HUES64 (cell line): ENCODE data around the gene KMT2A.

Source experiments
- H3K27ac ChIP-seq: 2 replicates; pipeline ENCODE4 v1.7.0; 2013; ENCODE audit warnings: low read depth, low read length, inconsistent platforms
- H3K27me3 ChIP-seq: 2 replicates; pipeline ENCODE4 v1.6.1; 2013; ENCODE audit warnings: mild to moderate bottlenecking, low read length; ENCODE audit not compliant: insufficient read depth
- H3K36me3 ChIP-seq: 2 replicates; pipeline ENCODE4 v1.6.1; 2013; ENCODE audit warnings: mild to moderate bottlenecking, low read length; ENCODE audit not compliant: insufficient read depth
- H3K4me1 ChIP-seq: 2 replicates; pipeline ENCODE4 v1.6.1; 2013; ENCODE audit warnings: mild to moderate bottlenecking, low read length, moderate library complexity; ENCODE audit not compliant: insufficient read depth
- H3K4me3 ChIP-seq: 2 replicates; pipeline ENCODE4 v1.5.1; 2013; ENCODE audit warnings: mild to moderate bottlenecking, low read length, moderate library complexity
- H3K9ac ChIP-seq: 2 replicates; pipeline ENCODE4 v1.6.1; 2013; ENCODE audit warnings: mild to moderate bottlenecking, low read depth, low read length
- H3K9me3 ChIP-seq: 2 replicates; pipeline ENCODE4 v1.6.1; 2013; ENCODE audit warnings: low read depth, low read length; ENCODE audit not compliant: insufficient read depth
- WGBS: fragments of 150-250, 120-280 bp; methylation state at CpG from one replicate; pipeline ENCODE4 v1.1.7; 2013; ENCODE audit warnings: missing lambda C conversion rate; 5-methylcytosine and 5-hydroxymethylcytosine counted together

Gene KMT2A

GRCh38 chr11:118535261-118535660 is 99.0 kb downstream of the KMT2A start:
- WGBS: 88% methylated on average over 9 of the region's 9 CpGs
- Histone ChIP-seq H3K9ac (no peak overlapping the region), H3K27ac (no peak overlapping the region)

GRCh38 chr11:118536726-118537125 is 100.4 kb downstream of the KMT2A start:
- H3K9ac ChIP-seq: no peak overlapping the region
- no peak overlapping the region for H3K27ac ChIP-seq
- WGBS: 97% methylated on average over 5 of the region's 5 CpGs
- peaks cover 2% of the 10 kb centered on the region; the same call in 1 of the 2 replicates for H3K4me1 ChIP-seq
- no peak overlapping the region for H3K4me3 ChIP-seq
- H3K9me3 ChIP-seq: no peaks in the 10 kb centered on the region
- peaks cover 4% of the 10 kb centered on the region; the same call in 1 of the 2 replicates for H3K36me3 ChIP-seq
- H3K27me3 ChIP-seq: no peaks in the 10 kb centered on the region

More at GRCh38 chr11:118535261-118535660, 99.0 kb downstream of the KMT2A start:
- Histone ChIP-seq H3K27me3 (no peaks in the 10 kb centered on the region), H3K9me3 (no peaks in the 10 kb centered on the region), H3K4me3 (no peak overlapping the region), H3K36me3 (peaks cover 4% of the 10 kb centered on the region; the same call in 1 of the 2 replicates), H3K4me1 (peaks cover 6% of the 10 kb centered on the region; the same call in 1 of the 2 replicates)

GRCh38 chr11:118537409-118537980 is 101.2 kb downstream of the KMT2A start:
- Histone ChIP-seq H3K4me3 (no peak overlapping the region), H3K36me3 (peaks cover 4% of the 10 kb centered on the region; the same call in 1 of the 2 replicates), H3K27me3 (no peaks in the 10 kb centered on the region), H3K4me1 (no peaks in the 10 kb centered on the region), H3K27ac (no peak overlapping the region), H3K9me3 (no peaks in the 10 kb centered on the region), H3K9ac (no peak overlapping the region)
- WGBS: 93% methylated on average over 6 of the region's 6 CpGs

- no peak overlapping the region for H3K4me3 ChIP-seq
- no peak overlapping the region for H3K27ac ChIP-seq
- no peaks in the 10 kb centered on the region for H3K9me3 ChIP-seq
- H3K4me1 ChIP-seq: no peaks in the 10 kb centered on the region
- WGBS: 93% methylated on average over 7 of the region's 8 CpGs
- H3K9ac ChIP-seq: no peak overlapping the region
- no peaks in the 10 kb centered on the region for H3K27me3 ChIP-seq
- H3K36me3 ChIP-seq: peaks cover 9% of the 10 kb centered on the region; the same call in 1 of the 2 replicates
Observed at GRCh38 chr11:118544010-118544646, 107.8 kb downstream of the KMT2A start.

- Histone ChIP-seq H3K36me3 (peaks cover 9% of the 10 kb centered on the region; the same call in 1 of the 2 replicates), H3K9ac (no peak overlapping the region), H3K27ac (no peak overlapping the region), H3K27me3 (no peaks in the 10 kb centered on the region), H3K4me3 (no peak overlapping the region), H3K9me3 (no peaks in the 10 kb centered on the region), H3K4me1 (no peaks in the 10 kb centered on the region)
- 90% methylated on average over 3 of the region's 3 CpGs for WGBS
Observed at GRCh38 chr11:118544647-118545010, 108.3 kb downstream of the KMT2A start.

- 93% methylated on average over 5 of the region's 5 CpGs for WGBS
- peaks cover 9% of the 10 kb centered on the region; the same call in 1 of the 2 replicates for H3K36me3 ChIP-seq
- no peaks in the 10 kb centered on the region for H3K9me3 ChIP-seq
- H3K27ac ChIP-seq: no peak overlapping the region
- no peak overlapping the region for H3K9ac ChIP-seq
- no peaks in the 10 kb centered on the region for H3K4me1 ChIP-seq
- no peak overlapping the region for H3K4me3 ChIP-seq
- no peaks in the 10 kb centered on the region for H3K27me3 ChIP-seq
Observed at GRCh38 chr11:118545533-118545932, 109.2 kb downstream of the KMT2A start.

GRCh38 chr11:118547132-118547531 is 110.8 kb downstream of the KMT2A start:
- no peaks in the 10 kb centered on the region for H3K9me3 ChIP-seq
- H3K27me3 ChIP-seq: no peaks in the 10 kb centered on the region
- H3K9ac ChIP-seq: no peak overlapping the region
- WGBS: 91% methylated on average over 2 of the region's 2 CpGs
- no peak overlapping the region for H3K27ac ChIP-seq
- no peaks in the 10 kb centered on the region for H3K4me1 ChIP-seq
- peaks cover 18% of the 10 kb centered on the region for H3K36me3 ChIP-seq
- no peak overlapping the region for H3K4me3 ChIP-seq

GRCh38 chr11:118552341-118552740 is 116.0 kb downstream of the KMT2A start:
- Histone ChIP-seq H3K27ac (no peak overlapping the region), H3K9ac (no peak overlapping the region), H3K36me3 (peaks cover 28% of the 10 kb centered on the region), H3K4me1 (no peaks in the 10 kb centered on the region), H3K4me3 (no peak overlapping the region), H3K9me3 (no peaks in the 10 kb centered on the region), H3K27me3 (no peaks in the 10 kb centered on the region)
- WGBS: 93% methylated on average over 4 of the region's 4 CpGs

- H3K4me3 ChIP-seq: no peak overlapping the region
- no peaks in the 10 kb centered on the region for H3K27me3 ChIP-seq
- H3K9ac ChIP-seq: no peak overlapping the region
- H3K9me3 ChIP-seq: no peaks in the 10 kb centered on the region
- peaks cover 17% of the 10 kb centered on the region for H3K36me3 ChIP-seq
- H3K4me1 ChIP-seq: no peaks in the 10 kb centered on the region
- H3K27ac ChIP-seq: no peak overlapping the region
- 90% methylated on average over 4 of the region's 4 CpGs for WGBS
Observed at GRCh38 chr11:118560806-118561205, 124.5 kb downstream of the KMT2A start.

GRCh38 chr11:118565051-118565450 is 128.8 kb downstream of the KMT2A start:
- WGBS: 88% methylated on average over 5 of the region's 5 CpGs
- H3K9me3 ChIP-seq: no peaks in the 10 kb centered on the region
- no peaks in the 10 kb centered on the region for H3K4me1 ChIP-seq
- H3K27ac ChIP-seq: no peak overlapping the region
- no peaks in the 10 kb centered on the region for H3K36me3 ChIP-seq
- H3K27me3 ChIP-seq: no peaks in the 10 kb centered on the region
- H3K9ac ChIP-seq: no peak overlapping the region
- no peak overlapping the region for H3K4me3 ChIP-seq

- Histone ChIP-seq H3K9me3 (no peaks in the 10 kb centered on the region), H3K4me1 (peaks cover 12% of the 10 kb centered on the region), H3K9ac (no peak overlapping the region), H3K4me3 (no peak overlapping the region), H3K27me3 (no peaks in the 10 kb centered on the region), H3K27ac (no peak overlapping the region), H3K36me3 (no peaks in the 10 kb centered on the region)
- WGBS: 90% methylated on average over 2 of the region's 2 CpGs
Observed at GRCh38 chr11:118569670-118570069, 133.4 kb downstream of the KMT2A start.
